Fibroblast of skin of back (primary cell): ENCODE results near the gene ANXA3.
A peak's percentile ranks its signal among the peaks of the same experiment; 100 is the strongest.
"Not testable (repeated sequence)": the region's sequence is repeated elsewhere in the genome, so short reads cannot be mapped to it uniquely, and the experiment has no call there.

Source experiments
- DNase-seq: peaks from one replicate; pipeline ENCODE4 v3.0.0-alpha.2; 2013

Gene ANXA3

DNA sequence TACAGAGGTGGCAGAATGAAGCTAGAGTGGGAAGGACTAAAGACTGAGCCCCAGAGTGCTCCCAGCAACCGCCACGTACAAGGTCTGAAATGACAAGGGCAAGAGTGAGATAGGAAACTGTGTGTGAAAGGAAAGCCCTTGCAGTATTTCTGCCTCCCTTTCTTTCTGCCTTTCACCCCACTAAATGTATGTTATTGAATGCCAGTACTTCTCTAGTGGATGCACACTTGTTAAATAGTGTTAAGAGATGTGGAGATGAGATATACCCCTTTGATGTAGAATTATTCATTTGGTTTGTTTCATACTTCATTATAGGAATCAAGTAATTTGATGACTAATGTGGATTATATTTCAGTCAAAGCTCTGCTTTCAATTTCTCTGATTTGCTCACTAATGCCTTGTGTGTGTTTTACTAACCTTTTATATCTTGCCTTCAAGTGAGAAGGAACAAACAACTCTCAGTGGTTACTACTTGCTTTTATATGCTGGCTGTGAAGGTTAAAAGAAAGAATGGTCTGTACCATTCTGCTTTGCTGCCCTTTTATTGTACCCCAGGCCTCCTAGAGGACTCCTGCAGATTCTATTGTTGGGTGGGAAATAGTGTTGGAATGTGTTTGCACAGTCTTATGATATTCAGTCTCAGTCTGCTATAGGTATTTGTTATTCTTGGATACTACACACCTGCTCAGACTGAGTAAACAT lies 8.0 kb upstream of the ANXA3 start:
- DNase-seq, result no peak

GRCh38 chr4:78544678-78545077 lies 6.9 kb upstream of the ANXA3 start:
- DNase-seq, result no peak

DNA sequence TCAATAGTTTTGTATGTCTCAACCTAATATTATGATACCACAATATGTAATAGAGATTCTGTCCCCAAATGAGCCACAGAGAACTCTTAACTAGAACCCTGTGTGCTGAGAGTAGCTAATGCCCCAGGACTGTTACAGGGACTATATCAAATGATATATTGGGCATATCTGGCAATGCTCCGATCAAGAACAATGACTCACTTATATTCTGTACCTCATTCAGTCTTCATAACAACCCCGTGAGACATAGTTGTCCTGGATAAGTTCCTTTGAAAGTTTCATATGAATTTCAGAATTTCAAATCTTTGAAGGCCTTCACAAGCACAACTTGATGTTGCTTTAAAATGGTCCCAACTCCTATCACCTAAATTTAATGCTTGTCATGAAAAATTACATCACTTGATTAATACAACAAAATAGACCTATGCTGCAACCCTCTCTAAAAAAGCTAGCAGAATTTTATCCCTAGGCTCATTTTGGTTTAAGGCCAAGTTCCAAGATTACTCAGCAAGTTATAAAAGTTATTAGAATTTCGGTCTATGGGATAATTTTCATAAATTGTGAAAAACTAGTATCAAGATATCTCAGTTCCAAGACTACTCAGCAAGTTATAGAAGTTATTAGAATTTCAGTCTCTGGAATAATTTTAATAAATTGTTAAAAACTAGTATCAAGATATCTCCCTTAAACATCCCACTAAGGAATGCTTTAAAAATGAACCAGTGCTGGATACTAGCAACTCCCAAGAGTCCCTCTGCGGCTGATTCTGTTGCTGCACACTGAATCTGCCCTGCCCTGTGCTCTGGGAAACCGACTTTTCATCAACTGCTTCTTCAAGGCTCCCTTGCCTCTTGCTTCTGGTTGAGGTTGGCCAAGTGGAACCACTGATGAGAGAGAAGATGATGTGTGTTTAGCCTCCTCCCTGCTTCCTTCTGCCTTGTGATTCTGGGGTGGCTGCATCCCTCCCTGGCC lies 6.0 kb upstream of the ANXA3 start:
- no peak for DNase-seq

GRCh38 chr4:78547899-78548298 lies 3.7 kb upstream of the ANXA3 start:
- DNase-seq, result not testable (repeated sequence)

DNA sequence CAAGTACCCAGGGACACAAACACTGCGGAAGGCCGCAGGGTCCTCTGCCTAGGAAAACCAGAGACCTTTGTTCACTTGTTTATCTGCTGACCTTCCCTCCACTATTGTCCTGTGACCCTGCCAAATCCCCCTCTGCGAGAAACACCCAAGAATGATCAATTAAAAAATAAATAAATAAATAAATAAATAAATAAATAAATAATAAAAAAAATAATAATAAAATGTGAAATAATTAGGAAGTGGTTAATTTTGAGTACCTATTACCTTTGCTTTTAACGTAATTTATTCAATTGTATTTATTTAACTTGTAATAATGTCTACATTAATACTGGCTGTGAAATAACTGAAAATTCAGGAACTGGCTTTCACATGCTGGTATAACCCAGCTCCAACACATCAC lies 2.7 kb upstream of the ANXA3 start:
- not testable (repeated sequence) for DNase-seq

GRCh38 chr4:78552389-78553042 lies 946 bp downstream of the ANXA3 start:
- no peak for DNase-seq

- DNase-seq, result no peak
Measured at GRCh38 chr4:78553043-78553396, 1.4 kb downstream of the ANXA3 start.

DNA sequence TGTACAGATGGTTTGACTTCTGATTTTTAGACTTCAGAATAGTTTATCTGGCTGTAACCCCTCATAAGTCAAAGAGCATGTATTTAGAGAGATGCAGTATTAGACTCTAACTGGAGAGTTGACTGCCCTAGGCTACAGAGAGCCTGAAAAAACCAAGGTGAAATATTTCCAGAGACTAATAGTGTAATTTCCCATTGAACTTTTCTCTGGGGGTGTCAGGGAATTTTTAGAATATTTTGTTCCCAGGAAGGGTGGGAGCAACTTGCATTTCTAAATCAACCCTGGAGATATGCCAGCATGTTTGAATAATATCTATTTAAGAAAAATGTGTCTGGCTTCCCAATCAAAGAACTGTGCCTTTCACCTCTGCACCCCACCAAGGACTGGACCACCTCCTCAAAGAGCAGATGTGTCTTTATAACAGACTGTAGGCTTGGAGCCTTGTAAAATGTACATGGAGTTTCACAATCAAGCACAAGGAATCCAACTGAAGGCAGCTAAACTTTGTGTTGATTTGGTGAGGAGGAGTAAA lies 2.0 kb downstream of the ANXA3 start:
- DNase-seq, result no peak

DNA sequence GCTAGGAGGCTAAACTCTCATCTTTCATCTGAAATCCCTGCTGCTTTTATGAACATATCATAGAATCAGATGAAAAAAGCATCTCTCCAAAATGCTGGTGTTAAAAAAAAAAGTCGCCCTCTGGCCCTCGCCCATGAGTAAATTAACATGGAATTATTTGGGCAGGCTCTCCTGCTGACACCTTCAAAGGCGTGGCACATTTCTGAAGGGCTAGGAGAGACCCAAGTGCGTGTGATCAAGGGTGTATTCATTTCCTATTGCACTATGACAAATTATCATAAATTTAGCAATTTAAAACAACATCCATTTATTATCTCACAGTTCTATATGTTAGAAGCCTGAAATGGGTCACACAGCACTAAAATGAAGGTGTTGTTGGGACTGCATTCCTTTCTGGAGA lies 5.1 kb downstream of the ANXA3 start:
- no peak for DNase-seq

GRCh38 chr4:78557841-78558240 lies 6.3 kb downstream of the ANXA3 start:
- no peak for DNase-seq

GRCh38 chr4:78558410-78558809 lies 6.8 kb downstream of the ANXA3 start:
- DNase-seq, result no peak

- DNase-seq, result peak; percentile 92
Measured at GRCh38 chr4:78560296-78560963, 8.9 kb downstream of the ANXA3 start.

DNA sequence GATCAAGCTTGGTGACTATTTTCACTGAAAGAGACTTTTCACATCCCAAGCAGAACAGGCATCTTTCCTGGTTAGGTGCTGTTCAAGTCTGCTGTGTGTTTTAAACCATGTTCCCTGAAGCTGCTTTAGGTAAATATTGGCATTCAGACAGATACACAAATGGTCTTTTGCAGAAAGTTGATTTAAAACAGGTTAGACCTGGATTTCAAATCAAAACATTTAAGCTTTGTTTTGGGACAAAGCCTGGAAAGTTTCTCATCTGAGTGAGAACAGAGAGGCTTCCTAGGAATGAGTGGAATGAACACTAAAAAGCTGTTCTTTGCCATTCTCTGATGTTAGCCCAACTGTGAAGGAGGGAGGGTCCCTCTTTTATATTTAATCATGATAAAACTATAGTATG lies 10.1 kb downstream of the ANXA3 start:
- DNase-seq, result peak; percentile 52

DNA sequence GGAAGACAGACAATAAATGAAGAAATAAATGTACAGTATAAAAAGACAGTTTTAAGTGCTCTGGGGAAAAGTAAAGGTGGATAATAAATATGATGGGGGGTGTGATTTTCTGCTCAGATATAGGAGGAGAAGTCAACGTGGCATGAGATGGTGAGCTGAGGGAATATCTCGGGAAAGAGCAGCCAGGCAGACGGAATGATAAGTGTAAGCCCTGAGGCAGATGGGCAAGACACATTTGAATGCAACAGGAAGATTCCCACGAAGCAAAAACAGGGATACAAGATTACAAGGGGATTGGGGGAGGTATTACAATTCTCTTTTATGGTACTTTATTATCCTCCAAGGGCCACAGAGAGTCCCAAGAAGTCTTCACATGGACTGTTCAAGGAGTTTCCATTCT lies 11.1 kb downstream of the ANXA3 start:
- no peak for DNase-seq

GRCh38 chr4:78565971-78566372 lies 14.4 kb downstream of the ANXA3 start:
- peak; percentile 69 for DNase-seq

DNA sequence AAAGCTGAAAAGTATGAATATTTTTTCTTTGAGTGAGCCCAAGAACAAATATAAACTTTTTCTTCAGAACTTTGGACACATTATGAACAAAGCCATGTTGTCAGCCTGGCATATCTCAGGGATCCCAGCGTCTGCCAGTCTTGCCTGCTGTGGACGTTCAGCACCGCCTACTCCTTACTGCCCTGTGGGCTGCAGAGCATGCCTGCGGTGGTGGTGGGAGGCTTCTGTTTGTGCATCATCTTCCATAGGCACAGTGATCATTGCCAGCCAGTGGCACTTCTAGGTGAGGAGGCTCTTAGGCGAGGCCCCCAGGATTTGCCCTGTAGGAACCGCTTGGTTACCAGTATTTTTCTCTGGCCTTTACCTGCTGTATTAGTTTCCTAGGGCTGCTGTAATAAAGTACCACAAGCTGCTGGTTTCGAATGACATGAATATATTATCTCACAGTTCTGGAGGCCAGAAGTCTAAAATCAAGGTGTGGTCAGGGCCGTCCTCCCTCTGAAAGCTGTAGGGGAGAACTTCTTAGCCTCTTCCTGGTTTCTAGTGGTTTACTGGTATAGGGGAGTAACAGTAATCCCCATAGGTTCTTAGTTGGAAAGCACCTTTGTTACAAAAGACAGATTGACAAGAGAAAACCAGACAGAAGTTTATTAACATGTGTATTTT lies 15.4 kb downstream of the ANXA3 start:
- no peak for DNase-seq

DNA sequence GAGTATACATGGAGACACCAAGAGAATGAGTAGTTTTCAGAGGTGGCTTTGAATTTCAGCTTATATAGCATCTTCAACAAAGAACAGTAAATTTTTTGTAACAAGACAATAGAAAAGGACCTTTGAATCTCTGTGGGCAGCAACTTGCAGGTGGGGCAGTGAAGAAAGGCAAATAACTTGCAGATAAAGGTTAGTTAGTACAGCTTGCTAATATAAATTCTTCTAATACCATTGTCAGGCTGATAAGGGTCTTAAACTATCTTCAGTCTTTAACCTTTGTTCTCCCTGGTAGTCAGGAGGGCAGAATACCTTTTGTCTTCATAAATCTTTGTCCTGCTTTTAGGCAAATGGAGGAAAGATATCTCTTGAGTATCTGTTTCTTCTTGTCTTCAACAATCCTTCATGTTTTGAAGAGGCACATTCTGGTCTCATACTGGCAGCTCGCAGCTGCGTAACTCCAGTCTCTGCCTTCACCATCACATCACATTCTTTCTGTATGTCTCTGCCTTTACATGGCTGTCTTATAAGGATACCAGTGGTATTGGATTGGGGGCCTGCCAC lies 16.0 kb downstream of the ANXA3 start:
- no peak for DNase-seq

DNA sequence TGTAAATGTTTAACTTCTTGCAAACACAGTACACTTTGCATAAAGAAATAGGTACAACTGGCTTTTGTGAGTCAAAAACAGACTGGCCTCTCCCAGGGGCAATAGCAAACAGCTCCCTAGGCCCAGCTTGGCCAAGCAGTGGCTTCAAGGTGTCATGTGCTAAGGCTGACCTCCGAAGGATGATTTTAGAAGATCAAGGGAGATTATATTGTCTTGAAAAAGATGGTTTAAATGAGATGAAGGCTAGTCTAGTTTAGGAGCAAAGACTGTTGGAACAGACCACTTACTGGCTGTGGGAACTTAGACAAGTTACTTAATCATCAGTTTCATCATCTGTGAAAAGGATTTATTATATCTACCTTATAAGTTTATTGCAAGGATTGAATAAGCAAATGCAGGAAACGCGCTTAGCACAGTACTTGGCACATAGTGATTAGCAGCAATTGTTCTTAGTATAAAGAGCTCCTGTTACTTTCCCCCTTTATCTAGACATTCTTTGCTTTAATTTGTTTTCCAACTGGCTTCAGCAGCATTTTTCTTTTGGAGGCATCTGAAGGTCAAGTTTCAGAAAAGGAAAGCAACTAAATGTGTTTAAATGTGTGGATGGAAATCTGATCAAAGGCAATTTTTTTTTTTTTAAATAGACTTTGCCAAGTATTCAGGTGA lies 17.2 kb downstream of the ANXA3 start:
- DNase-seq, result no peak

DNA sequence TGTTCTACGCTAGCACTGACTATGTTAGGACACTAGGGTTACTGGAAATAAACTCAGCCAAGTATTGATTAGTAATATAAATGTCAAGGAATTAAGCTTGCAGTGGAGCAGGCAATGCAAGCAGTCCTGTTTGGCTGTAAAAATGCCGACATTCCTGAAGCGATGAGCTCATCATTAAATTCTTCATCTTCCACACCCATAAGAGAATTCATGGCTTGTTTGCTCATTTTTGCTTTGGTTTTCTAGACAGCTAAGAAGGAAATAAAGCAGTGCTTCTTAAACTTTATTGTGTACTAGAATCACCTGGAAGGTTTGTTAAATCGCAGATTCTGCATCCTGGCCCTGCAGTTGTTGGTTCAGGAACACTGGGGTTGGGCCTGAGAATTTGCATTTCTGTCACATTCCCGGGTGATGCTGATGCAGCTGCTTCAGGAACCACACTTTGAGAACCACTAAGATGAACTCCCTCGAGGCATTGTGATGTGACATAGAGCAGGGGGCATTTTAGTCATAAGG lies 17.8 kb downstream of the ANXA3 start:
- peak; percentile 87 for DNase-seq

GRCh38 chr4:78570117-78570516 lies 18.5 kb downstream of the ANXA3 start:
- no peak for DNase-seq

DNA sequence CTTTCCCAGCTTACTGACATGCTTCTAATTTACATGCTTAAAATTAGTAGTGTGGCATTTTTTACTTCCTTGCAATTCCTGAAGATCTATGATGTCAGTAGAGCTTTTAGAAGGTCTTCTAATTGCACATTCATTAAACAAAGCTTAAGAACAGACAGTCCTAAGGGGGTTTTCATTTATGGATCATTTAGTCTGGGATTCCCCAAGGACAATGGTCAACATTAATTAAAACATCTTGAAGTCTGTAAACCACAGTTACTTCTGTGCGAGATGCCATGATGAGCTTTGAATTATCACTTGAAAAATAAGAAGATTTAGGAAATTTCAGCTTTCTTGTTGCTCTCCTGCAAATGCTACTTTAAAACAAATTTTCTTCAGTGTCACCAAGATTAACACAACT lies 20.2 kb downstream of the ANXA3 start:
- no peak for DNase-seq
